HUES48 (cell line): ENCODE data around the gene ARID4A.

Experiments
- H3K27ac ChIP-seq: one replicate; pipeline ENCODE4 v1.7.0; 2013; ENCODE audit warnings: low read depth, low read length, inconsistent platforms
- H3K27me3 ChIP-seq: 2 replicates; pipeline ENCODE4 v1.6.1; 2013; ENCODE audit warnings: mild to moderate bottlenecking, low read length; ENCODE audit not compliant: control insufficient read depth, insufficient read depth
- H3K36me3 ChIP-seq: 2 replicates; pipeline ENCODE4 v1.6.1; 2013; ENCODE audit warnings: low read length; ENCODE audit not compliant: control insufficient read depth, insufficient read depth
- H3K4me1 ChIP-seq: 2 replicates; pipeline ENCODE4 v1.6.1; 2013; ENCODE audit warnings: mild to moderate bottlenecking, low read length; ENCODE audit not compliant: control insufficient read depth, insufficient read depth
- H3K4me3 ChIP-seq: 2 replicates; pipeline ENCODE4 v1.5.1; 2013; ENCODE audit warnings: mild to moderate bottlenecking, low read depth, low read length
- H3K9ac ChIP-seq: 2 replicates; pipeline ENCODE4 v1.6.1; 2013; ENCODE audit warnings: mild to moderate bottlenecking, low read depth, low read length, moderate library complexity
- H3K9me3 ChIP-seq: 2 replicates; pipeline ENCODE4 v1.6.1; 2013; ENCODE audit warnings: low read length; ENCODE audit not compliant: control insufficient read depth, insufficient read depth

ARID4A gene

GRCh38 chr14:58294201-58294600, 4.2 kb upstream of the ARID4A start:
- Histone ChIP-seq H3K27me3 (no peaks in the 10 kb centered on the region), H3K9me3 (no peaks in the 10 kb centered on the region), H3K9ac (no peak overlapping the region), H3K4me1 (peaks cover 3% of the 10 kb centered on the region; the same call in 1 of the 2 replicates), H3K4me3 (no peak overlapping the region), H3K27ac (no peak overlapping the region), H3K36me3 (peaks cover 64% of the 10 kb centered on the region)

GRCh38 chr14:58296726-58297125, 1.6 kb upstream of the ARID4A start:
- peaks cover 7% of the 10 kb centered on the region; the same call in 1 of the 2 replicates for H3K4me1 ChIP-seq
- peak overlapping the region; percentile 100 for H3K27ac ChIP-seq
- H3K27me3 ChIP-seq = no peaks in the 10 kb centered on the region
- no peaks in the 10 kb centered on the region for H3K9me3 ChIP-seq
- peaks cover 52% of the 10 kb centered on the region for H3K36me3 ChIP-seq
- H3K4me3 ChIP-seq = peak overlapping the region; percentile 96
- peak overlapping the region; percentile 98 for H3K9ac ChIP-seq

GRCh38 chr14:58297412-58297761, 968 bp upstream of the ARID4A start:
- Histone ChIP-seq H3K9ac (peak overlapping the region; percentile 98), H3K4me1 (peaks cover 7% of the 10 kb centered on the region; the same call in 1 of the 2 replicates), H3K9me3 (no peaks in the 10 kb centered on the region), H3K4me3 (peak overlapping the region; percentile 96), H3K27ac (peak overlapping the region; percentile 100), H3K27me3 (no peaks in the 10 kb centered on the region), H3K36me3 (peaks cover 48% of the 10 kb centered on the region)

GRCh38 chr14:58297762-58298476, 436 bp upstream of the ARID4A start:
- H3K36me3 ChIP-seq = peaks cover 43% of the 10 kb centered on the region
- H3K4me3 ChIP-seq = peak overlapping the region; percentile 96

GRCh38 chr14:58299401-58300330, 1.3 kb downstream of the ARID4A start:
- H3K27ac ChIP-seq = peak overlapping the region; percentile 76
- H3K4me3 ChIP-seq = peak overlapping the region; percentile 91

More at GRCh38 chr14:58297762-58298476, 436 bp upstream of the ARID4A start:
- Histone ChIP-seq H3K4me1 (peaks cover 7% of the 10 kb centered on the region; the same call in 1 of the 2 replicates), H3K9ac (peak overlapping the region; percentile 98), H3K27ac (peak overlapping the region; percentile 100), H3K9me3 (no peaks in the 10 kb centered on the region), H3K27me3 (no peaks in the 10 kb centered on the region)

GRCh38 chr14:58301416-58301815, 3.1 kb downstream of the ARID4A start:
- Histone ChIP-seq H3K4me1 (peaks cover 4% of the 10 kb centered on the region; the same call in 1 of the 2 replicates), H3K4me3 (no peak overlapping the region), H3K27ac (no peak overlapping the region), H3K9me3 (no peaks in the 10 kb centered on the region), H3K9ac (no peak overlapping the region), H3K27me3 (no peaks in the 10 kb centered on the region), H3K36me3 (peaks cover 51% of the 10 kb centered on the region)

More at GRCh38 chr14:58299401-58300330, 1.3 kb downstream of the ARID4A start:
- Histone ChIP-seq H3K9ac (peak overlapping the region; percentile 22; the same call in 1 of the 2 replicates), H3K9me3 (no peaks in the 10 kb centered on the region), H3K36me3 (peaks cover 44% of the 10 kb centered on the region), H3K4me1 (peaks cover 7% of the 10 kb centered on the region; the same call in 1 of the 2 replicates), H3K27me3 (no peaks in the 10 kb centered on the region)

- Histone ChIP-seq H3K27me3 (no peaks in the 10 kb centered on the region), H3K4me3 (no peak overlapping the region), H3K4me1 (no peaks in the 10 kb centered on the region), H3K9ac (no peak overlapping the region), H3K9me3 (no peaks in the 10 kb centered on the region), H3K36me3 (peaks cover 63% of the 10 kb centered on the region), H3K27ac (no peak overlapping the region)
These were observed 7.4 kb downstream of the ARID4A start for GRCh38 chr14:58305730-58306129.

GRCh38 chr14:58307597-58308316, 9.4 kb downstream of the ARID4A start:
- Histone ChIP-seq H3K4me1 (no peaks in the 10 kb centered on the region), H3K27me3 (no peaks in the 10 kb centered on the region), H3K9ac (no peak overlapping the region), H3K27ac (no peak overlapping the region), H3K36me3 (peaks cover 56% of the 10 kb centered on the region), H3K9me3 (no peaks in the 10 kb centered on the region), H3K4me3 (no peak overlapping the region)

GRCh38 chr14:58309086-58309485, 10.7 kb downstream of the ARID4A start:
- no peak overlapping the region for H3K27ac ChIP-seq
- H3K27me3 ChIP-seq = no peaks in the 10 kb centered on the region
- H3K4me3 ChIP-seq = no peak overlapping the region
- no peaks in the 10 kb centered on the region for H3K4me1 ChIP-seq
- peaks cover 45% of the 10 kb centered on the region for H3K36me3 ChIP-seq
- no peaks in the 10 kb centered on the region for H3K9me3 ChIP-seq
- no peak overlapping the region for H3K9ac ChIP-seq

GRCh38 chr14:58313699-58314098, 15.3 kb downstream of the ARID4A start:
- Histone ChIP-seq H3K9ac (no peak overlapping the region), H3K4me1 (no peaks in the 10 kb centered on the region), H3K4me3 (no peak overlapping the region), H3K9me3 (no peaks in the 10 kb centered on the region), H3K27ac (no peak overlapping the region), H3K27me3 (no peaks in the 10 kb centered on the region), H3K36me3 (peaks cover 31% of the 10 kb centered on the region)
